Cardiac muscle cell (in vitro differentiated cells and primary cell): ENCODE data around the gene SCRN1. TPM values are rescaled to one million over a fixed set of nuclear protein-coding genes. Genes with fewer than 3 reads are reported as not detected.

Experiments
- DNase-seq, 2 donors: peaks; one replicate each; pipeline versions ENCODE4 v3.0.0 to v3.0.0-alpha.2; 2010 to 2017; ENCODE audit warnings: low read depth in 1 of 2, low spot score in 1 of 2
- H3K27ac ChIP-seq: fragments of 200-600 bp; sonication (generic); 2 replicates; pipeline ENCODE4 v1.5.1; 2016
- H3K27me3 ChIP-seq: fragments of 200-600 bp; sonication (generic); 2 replicates; pipeline ENCODE4 v1.6.0; 2016; ENCODE audit warnings: control low read depth
- H3K36me3 ChIP-seq: fragments of 200-600 bp; sonication (generic); 2 replicates; pipeline ENCODE4 v1.5.1; 2016; ENCODE audit warnings: control low read depth
- H3K4me1 ChIP-seq: fragments of 200-600 bp; sonication (generic); 2 replicates; pipeline ENCODE4 v1.8.1; 2017; ENCODE audit warnings: low read depth, mild to moderate bottlenecking, mixed run types
- H3K4me3 ChIP-seq: fragments of 200-600 bp; sonication (generic); 2 replicates; pipeline ENCODE4 v1.5.1; 2016; ENCODE audit warnings: mild to moderate bottlenecking
- H3K9me3 ChIP-seq: fragments of 200-600 bp; sonication (generic); 2 replicates; pipeline ENCODE4 v1.5.1; 2017; ENCODE audit warnings: low read depth, mild to moderate bottlenecking, control low read depth
- polyA plus RNA-seq: library from polyadenylated mRNA; unstranded; fragments of >200 nt; fragmentation: Nextera tagmentation; extraction: Ambion mirVana; gene quantifications from 2 replicates; pipeline ENCODE4 v1.2.1, GENCODE V29; 2016
- total RNA-seq: library from RNA; depleted of rRNA; stranded (reverse); fragments of >200 nt; gene quantifications from 2 replicates; pipeline ENCODE4 v1.2.3, GENCODE V29; 2016
- TF ChIP-seq, protein P1 (sequence below): IDR thresholded peaks from 2 replicates; pipeline ENCODE4 v1.5.1; 2012; ENCODE audit warnings: low read depth, mild to moderate bottlenecking, low read length

The SCRN1 gene
- total and polyA plus RNA-seq, 2 experiments from 2014 or later, result 34.3 to 48.2 TPM

DNA sequence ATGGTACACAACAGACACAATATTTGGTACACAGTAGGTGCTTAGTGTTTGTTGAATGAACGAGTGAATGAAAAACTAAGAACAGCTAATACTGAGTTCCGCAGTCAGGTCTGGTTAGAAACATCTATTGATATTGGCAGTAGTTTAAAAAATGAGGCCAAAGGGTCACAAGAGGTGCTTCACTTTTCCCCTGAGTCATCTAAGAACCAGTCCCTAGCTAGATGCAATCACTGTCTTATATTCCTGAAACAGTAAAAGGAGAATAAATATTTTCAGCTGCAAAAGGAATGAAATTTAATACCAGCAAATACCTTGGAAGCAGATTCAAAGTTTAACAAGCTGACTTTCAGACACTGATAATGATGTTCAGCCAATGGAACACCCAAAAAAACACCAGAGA, 54.5 kb downstream of the SCRN1 start:
- H3K36me3 ChIP-seq, result peaks cover 16% of the 10 kb centered on the region
- H3K9me3 ChIP-seq, result no peaks in the 10 kb centered on the region
- DNase-seq, result no peak
- H3K4me3 ChIP-seq, result no peak overlapping the region
- TF ChIP-seq, protein P1, sequence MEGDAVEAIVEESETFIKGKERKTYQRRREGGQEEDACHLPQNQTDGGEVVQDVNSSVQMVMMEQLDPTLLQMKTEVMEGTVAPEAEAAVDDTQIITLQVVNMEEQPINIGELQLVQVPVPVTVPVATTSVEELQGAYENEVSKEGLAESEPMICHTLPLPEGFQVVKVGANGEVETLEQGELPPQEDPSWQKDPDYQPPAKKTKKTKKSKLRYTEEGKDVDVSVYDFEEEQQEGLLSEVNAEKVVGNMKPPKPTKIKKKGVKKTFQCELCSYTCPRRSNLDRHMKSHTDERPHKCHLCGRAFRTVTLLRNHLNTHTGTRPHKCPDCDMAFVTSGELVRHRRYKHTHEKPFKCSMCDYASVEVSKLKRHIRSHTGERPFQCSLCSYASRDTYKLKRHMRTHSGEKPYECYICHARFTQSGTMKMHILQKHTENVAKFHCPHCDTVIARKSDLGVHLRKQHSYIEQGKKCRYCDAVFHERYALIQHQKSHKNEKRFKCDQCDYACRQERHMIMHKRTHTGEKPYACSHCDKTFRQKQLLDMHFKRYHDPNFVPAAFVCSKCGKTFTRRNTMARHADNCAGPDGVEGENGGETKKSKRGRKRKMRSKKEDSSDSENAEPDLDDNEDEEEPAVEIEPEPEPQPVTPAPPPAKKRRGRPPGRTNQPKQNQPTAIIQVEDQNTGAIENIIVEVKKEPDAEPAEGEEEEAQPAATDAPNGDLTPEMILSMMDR, result no peak
- no peak overlapping the region for H3K27ac ChIP-seq
- H3K27me3 ChIP-seq, result no peaks in the 10 kb centered on the region
- no peaks in the 10 kb centered on the region for H3K4me1 ChIP-seq

DNA sequence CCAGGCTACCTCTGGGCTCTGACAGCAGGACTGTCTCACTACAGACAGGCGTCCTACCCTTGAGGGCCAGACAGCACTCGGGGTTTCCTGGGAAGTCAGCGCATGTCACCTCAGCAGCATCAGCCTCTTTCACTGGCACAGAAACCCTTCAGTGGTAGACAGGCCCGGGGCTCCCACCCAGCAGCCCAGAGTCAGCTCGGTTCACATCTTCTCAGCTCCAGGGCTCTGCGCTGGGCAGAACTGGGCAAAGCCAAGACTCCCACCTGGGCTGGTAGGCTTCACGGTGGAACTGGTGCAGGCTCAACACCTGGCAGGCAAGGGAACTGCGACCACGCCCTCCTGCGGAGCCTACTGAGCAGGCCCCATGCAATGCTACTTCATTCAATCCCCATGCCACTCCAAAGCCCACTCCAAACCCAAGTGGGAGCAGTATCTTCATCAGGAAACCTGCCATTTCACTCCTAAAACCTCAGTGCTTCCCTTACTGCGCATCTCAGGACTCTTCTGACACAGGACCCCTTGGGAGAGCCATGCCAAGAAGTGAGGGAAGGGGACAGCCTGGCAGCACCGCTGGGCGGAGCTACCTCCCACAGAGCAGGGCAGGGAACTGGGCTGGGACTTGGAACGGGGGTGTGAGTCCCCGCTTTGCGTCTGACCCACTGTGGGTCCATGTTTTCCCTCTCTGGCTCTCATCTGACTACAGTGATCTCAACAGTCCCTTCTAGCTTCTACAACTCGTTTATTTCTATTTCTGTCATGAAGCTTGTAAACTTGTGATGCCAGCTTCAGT, 60.4 kb downstream of the SCRN1 start:
- no peak overlapping the region for H3K4me3 ChIP-seq
- no peak overlapping the region for H3K27ac ChIP-seq
- H3K9me3 ChIP-seq, result no peaks in the 10 kb centered on the region
- H3K4me1 ChIP-seq, result no peaks in the 10 kb centered on the region
- DNase-seq, result no peak
- no peaks in the 10 kb centered on the region for H3K27me3 ChIP-seq
- no peaks in the 10 kb centered on the region for H3K36me3 ChIP-seq
- TF ChIP-seq, protein P1, result no peak

GRCh38 chr7:29926741-29927140, 62.9 kb downstream of the SCRN1 start:
- H3K4me1 ChIP-seq, result no peaks in the 10 kb centered on the region
- H3K36me3 ChIP-seq, result peaks cover 8% of the 10 kb centered on the region
- no peaks in the 10 kb centered on the region for H3K27me3 ChIP-seq

GRCh38 chr7:29926216-29926615, 63.4 kb downstream of the SCRN1 start:
- no peak for DNase-seq
- TF ChIP-seq, protein P1, result no peak
- Histone ChIP-seq H3K4me3 (no peak overlapping the region), H3K4me1 (no peaks in the 10 kb centered on the region), H3K36me3 (peaks cover 8% of the 10 kb centered on the region), H3K27ac (no peak overlapping the region), H3K27me3 (no peaks in the 10 kb centered on the region), H3K9me3 (no peaks in the 10 kb centered on the region)

More at GRCh38 chr7:29926741-29927140, 62.9 kb downstream of the SCRN1 start:
- Histone ChIP-seq H3K9me3 (no peaks in the 10 kb centered on the region), H3K27ac (no peak overlapping the region), H3K4me3 (no peak overlapping the region)
- DNase-seq, result no peak
- TF ChIP-seq, protein P1, result no peak

DNA sequence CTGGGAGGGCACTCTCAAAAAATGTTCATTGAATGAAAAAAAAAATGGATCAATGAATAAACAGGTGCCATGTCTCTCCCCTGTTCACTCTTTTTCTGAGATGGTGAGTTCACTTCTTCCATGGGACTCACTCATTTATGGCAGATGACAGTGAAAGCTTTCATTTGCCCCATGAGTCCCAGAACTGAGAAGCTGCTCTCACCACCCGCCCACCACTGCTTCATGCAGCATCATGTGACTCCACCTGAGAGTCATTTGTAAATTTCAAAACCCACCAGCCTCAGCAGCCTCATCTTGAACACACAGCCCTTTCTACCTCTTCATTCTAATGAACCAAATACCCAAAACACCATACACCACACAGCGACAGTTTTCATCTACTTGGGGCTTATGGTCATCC, 64.9 kb downstream of the SCRN1 start:
- H3K4me1 ChIP-seq, result no peaks in the 10 kb centered on the region
- no peak overlapping the region for H3K27ac ChIP-seq
- H3K4me3 ChIP-seq, result no peak overlapping the region
- H3K36me3 ChIP-seq, result peaks cover 8% of the 10 kb centered on the region
- H3K27me3 ChIP-seq, result no peaks in the 10 kb centered on the region
- H3K9me3 ChIP-seq, result no peaks in the 10 kb centered on the region
- TF ChIP-seq, protein P1, result no peak
- no peak for DNase-seq
